ENCODE measurements around the gene ELOVL5.

The ELOVL5 gene

DNA sequence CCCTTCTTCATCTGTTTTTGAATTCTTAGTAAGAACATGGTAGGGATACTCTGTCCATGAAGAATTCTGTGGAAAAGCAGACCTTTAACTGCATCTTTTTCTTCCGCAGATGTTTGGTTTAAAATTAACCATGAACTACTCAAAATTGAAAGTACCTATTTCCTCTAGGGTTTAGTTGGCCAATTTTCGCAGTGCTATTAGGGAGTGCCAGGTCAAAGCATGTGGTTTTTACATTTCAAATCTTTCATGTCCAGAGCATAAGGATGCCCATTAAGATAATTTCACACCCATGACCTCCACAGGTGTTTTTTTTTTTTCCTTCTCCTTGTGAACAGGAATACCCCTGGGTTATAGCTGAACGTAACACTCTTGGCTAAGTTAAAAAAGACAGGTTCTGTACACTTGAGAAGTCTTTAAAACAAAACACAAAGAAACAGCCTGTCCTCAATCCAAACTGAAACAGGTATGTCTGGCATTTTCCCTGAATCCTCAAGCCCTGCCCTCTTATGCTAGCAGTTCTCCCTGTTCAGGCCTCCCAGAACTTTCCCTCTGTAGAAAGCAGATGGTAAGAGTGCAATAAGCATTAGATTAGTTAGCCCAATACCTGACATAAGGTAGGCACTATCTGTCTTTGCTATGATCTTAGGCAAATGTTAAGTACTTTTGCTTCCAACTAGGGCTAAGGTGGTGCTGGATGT lies 67.1 kb downstream of the ELOVL5 start:
- no peak for DNase-seq (ENCODE audit: low read depth)

DNA sequence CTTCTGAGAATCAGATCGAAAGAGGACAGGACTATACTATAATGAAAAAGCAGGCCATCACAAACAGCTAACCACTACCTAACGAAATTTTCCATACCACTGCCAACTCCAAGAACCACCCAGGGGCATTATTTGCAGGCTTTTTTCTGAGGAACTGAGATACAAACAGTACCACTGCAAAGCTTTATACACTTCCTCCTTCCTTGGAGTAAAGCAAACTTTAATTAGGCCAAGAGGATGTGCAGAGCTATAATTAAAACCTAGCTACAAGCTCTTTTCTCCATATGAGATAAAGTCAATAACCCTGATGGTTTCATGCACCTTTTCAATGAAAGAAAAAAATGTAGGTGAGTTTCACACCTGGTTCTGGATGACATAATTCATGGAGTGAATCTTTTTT lies 68.5 kb downstream of the ELOVL5 start:
- DNase-seq (ENCODE audit: low read depth) = no peak
- TF ChIP-seq, protein P1, sequence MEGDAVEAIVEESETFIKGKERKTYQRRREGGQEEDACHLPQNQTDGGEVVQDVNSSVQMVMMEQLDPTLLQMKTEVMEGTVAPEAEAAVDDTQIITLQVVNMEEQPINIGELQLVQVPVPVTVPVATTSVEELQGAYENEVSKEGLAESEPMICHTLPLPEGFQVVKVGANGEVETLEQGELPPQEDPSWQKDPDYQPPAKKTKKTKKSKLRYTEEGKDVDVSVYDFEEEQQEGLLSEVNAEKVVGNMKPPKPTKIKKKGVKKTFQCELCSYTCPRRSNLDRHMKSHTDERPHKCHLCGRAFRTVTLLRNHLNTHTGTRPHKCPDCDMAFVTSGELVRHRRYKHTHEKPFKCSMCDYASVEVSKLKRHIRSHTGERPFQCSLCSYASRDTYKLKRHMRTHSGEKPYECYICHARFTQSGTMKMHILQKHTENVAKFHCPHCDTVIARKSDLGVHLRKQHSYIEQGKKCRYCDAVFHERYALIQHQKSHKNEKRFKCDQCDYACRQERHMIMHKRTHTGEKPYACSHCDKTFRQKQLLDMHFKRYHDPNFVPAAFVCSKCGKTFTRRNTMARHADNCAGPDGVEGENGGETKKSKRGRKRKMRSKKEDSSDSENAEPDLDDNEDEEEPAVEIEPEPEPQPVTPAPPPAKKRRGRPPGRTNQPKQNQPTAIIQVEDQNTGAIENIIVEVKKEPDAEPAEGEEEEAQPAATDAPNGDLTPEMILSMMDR (IDR thresholded peaks at IDR 0.05; ENCODE audit: insufficient read depth, low read depth, low read length, missing control alignments) = no peak
- H3K4me3 ChIP-seq (ENCODE audit: low read length) = no peak overlapping the region

More for the DNA sequence above, 67.1 kb downstream of the ELOVL5 start:
- TF ChIP-seq, protein P1 (IDR thresholded peaks at IDR 0.05; ENCODE audit: insufficient read depth, low read depth, low read length, missing control alignments) = no peak
- H3K4me3 ChIP-seq (ENCODE audit: low read length) = no peak overlapping the region

DNA sequence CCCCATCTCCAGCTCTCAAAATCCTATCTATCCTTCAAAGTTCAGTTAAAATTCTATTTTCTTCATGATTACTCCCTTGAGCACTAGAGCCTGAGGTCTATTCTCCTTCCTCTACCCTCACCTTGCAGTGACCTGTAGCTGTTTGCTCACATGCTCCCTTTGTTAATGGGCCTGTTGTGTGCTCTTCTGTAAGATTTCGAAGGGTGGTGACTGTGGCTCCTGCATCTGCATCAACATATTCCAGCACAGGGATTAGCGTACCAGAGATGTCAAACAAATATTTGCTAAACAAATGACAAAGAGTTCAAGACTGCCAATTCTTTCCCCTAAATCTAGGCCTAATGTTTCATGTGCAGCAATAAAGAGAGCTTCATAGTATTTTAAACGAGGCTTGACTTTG lies 69.5 kb downstream of the ELOVL5 start:
- no peak overlapping the region for H3K4me3 ChIP-seq (ENCODE audit: low read length)
- TF ChIP-seq, protein P1 (IDR thresholded peaks at IDR 0.05; ENCODE audit: insufficient read depth, low read depth, low read length, missing control alignments) = no peak
- no peak for DNase-seq (ENCODE audit: low read depth)

DNA sequence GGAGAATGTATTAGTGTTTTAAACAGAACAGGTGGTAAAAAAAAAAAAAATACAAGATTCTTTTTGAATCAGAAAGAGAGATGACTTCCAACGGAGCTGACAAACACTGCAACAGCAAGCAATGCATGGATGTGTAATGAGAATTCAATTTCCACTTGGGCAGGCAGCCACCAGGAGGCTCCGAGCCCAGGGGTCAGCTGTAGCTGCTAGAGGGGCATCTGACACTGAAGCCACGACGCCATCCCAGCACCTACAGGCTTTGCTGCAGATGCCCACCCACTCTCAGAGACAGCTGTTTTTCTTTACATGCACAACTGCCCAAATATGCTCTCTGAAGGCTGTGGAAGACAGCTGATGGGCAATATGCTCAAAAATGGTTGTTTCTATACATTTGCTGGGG lies 75.4 kb downstream of the ELOVL5 start:
- H3K4me3 ChIP-seq (ENCODE audit: low read length) = no peak overlapping the region
- TF ChIP-seq, protein P1 (IDR thresholded peaks at IDR 0.05; ENCODE audit: insufficient read depth, low read depth, low read length, missing control alignments) = no peak
- DNase-seq (ENCODE audit: low read depth) = no peak

DNA sequence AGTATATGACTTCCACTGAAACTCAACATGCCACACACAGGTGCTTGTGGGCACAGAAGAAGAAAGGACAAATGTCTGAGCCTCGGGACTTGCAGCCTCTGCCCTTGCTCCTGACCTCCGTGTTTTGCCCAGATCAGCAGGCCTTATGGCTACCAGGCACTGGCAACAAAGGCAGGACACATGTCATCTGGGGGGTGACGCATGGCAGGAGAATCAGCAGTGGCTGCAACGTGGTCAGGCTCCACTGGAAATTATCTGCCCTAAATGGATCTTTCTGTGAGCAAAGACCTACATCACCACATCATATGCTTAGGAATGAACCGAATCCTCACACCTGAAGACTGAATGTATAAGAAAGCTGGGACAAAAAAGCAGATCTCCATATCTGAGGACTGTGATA lies 78.9 kb downstream of the ELOVL5 start:
- TF ChIP-seq, protein P1 (IDR thresholded peaks at IDR 0.05; ENCODE audit: insufficient read depth, low read depth, low read length, missing control alignments) = no peak
- H3K4me3 ChIP-seq (ENCODE audit: low read length) = no peak overlapping the region
- DNase-seq (ENCODE audit: low read depth) = no peak

DNA sequence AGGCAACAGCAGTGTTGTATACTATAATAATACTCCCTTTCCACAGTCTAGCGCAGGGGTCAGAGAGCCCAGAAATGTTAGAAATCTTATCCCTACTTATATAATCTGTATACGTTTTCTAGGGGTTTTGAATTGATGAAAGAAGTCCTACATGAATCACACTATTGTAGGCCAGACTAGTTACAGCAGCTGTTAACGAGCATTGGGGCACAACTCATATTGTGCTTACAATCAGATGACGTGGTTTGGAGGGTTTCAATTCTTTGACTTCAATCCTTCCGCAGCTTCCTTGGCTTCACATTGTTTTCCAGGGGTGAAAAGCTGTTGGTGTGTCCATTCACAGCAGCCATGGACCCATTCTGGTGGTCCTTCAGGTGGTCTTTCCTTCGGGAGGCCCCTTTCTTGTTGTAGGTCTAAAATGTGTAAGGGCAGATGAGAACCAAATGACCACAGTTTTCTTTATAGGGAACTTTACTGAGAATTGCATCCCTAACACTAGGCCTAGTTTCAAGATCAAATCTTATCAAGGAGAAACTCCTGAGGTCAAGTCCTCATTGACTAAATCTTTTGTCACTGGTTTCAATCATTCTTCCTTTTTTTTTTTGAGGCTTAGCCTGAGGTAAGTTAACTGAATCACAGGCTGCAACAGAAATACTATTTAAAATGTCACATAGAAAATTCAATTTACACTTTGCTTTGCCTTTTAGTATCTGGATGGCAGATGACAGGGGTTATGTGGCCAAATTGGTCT lies 79.7 kb downstream of the ELOVL5 start:
- TF ChIP-seq, protein P1 (IDR thresholded peaks at IDR 0.05; ENCODE audit: insufficient read depth, low read depth, low read length, missing control alignments) = no peak
- no peak overlapping the region for H3K4me3 ChIP-seq (ENCODE audit: low read length)
- DNase-seq (ENCODE audit: low read depth) = no peak

Data from epithelial cell of esophagus (primary cell).